Measurements from ENCODE around the gene LRRC75A. TPM values are rescaled to one million over a fixed set of nuclear protein-coding genes. Genes with fewer than 3 reads are reported as not detected.

LRRC75A gene
- total and polyA plus RNA-seq, 2 experiments from 2014 or later: 5.3 to 26.2 TPM

DNA sequence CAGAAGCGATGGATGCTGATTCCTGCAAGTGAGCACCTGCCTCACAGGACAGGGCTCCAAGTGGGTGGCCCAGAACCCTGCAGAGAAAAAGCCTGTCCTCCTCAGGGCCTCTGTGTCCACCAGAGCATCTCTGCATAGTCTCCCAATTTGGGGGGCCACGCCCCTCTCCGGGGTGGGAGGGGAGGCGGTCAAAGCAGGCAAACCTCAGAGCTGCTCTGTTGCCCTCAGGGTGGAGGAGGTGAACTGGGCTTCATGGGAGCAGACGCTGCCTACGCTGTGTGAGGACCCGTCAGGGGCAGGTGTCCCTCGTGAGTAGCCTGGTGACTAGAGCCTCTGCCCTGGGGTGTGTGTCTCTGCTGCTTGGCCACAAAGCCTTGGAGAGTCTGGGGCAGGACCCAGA, 57.3 kb downstream of the LRRC75A start (continued):
- TF ChIP-seq ZNF114 (CRISPR knock-in tag; IDR thresholded peaks at IDR 0.05) (no peak), POLR2AphosphoS5 (IDR thresholded peaks at IDR 0.05; ENCODE audit: low read depth) (no peak), ZNF331 (CRISPR knock-in tag; IDR thresholded peaks at IDR 0.05; ENCODE audit: low read depth) (no peak), EZH2 (IDR thresholded peaks at IDR 0.05; ENCODE audit: low read depth, unreplicated experiment) (no peak), EZH2phosphoT487 (IDR thresholded peaks at IDR 0.05; ENCODE audit: unreplicated experiment) (no peak), JUNB (IDR thresholded peaks at IDR 0.05; ENCODE audit: unreplicated experiment) (no peak), STAT1 (IDR thresholded peaks at IDR 0.05; ENCODE audit: unreplicated experiment) (no peak)
- TF ChIP-seq, protein P1, sequence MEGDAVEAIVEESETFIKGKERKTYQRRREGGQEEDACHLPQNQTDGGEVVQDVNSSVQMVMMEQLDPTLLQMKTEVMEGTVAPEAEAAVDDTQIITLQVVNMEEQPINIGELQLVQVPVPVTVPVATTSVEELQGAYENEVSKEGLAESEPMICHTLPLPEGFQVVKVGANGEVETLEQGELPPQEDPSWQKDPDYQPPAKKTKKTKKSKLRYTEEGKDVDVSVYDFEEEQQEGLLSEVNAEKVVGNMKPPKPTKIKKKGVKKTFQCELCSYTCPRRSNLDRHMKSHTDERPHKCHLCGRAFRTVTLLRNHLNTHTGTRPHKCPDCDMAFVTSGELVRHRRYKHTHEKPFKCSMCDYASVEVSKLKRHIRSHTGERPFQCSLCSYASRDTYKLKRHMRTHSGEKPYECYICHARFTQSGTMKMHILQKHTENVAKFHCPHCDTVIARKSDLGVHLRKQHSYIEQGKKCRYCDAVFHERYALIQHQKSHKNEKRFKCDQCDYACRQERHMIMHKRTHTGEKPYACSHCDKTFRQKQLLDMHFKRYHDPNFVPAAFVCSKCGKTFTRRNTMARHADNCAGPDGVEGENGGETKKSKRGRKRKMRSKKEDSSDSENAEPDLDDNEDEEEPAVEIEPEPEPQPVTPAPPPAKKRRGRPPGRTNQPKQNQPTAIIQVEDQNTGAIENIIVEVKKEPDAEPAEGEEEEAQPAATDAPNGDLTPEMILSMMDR (conservative IDR thresholded peaks at IDR 0.05; ENCODE audit: low read depth in 2 of 2): no peak

DNA sequence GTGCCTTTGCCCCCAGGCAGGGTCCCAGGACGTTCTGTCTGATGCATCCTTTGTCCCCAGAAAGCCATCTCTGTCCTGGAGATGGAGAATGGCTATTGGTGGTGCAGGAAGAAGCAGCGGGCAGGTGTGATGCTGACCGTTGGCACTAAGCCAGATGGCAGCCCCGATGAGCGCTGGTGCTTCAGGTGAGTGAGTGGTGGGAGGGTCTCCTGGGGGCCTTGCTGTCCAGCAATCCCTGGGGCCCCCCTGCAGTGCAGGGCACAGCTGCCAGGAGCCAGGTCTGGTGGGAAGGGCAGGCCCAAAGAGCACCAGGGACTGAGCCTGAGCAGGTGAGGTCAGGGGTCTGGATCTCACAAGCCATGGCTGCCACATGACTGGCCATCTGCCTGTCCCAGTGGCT, 58.5 kb downstream of the LRRC75A start:
- Histone ChIP-seq H3F3A (replicated peaks; ENCODE audit: low read depth) (0 out of 2 replicates have a peak, but pooled peaks cover 3% of the 10 kb centered on the region), H4K20me1 (replicated peaks; ENCODE audit: insufficient read depth) (no peaks in the 10 kb centered on the region), H3K79me2 (replicated peaks; ENCODE audit: insufficient read depth) (no peaks in the 10 kb centered on the region), H3K4me3 (no peak overlapping the region), H3K27ac (ENCODE audit: low read depth) (no peak overlapping the region), H3K9me2 (ENCODE audit: insufficient read depth) (no peaks in the 10 kb centered on the region), H3K4me1 (ENCODE audit: insufficient read depth) (peaks cover 8% of the 10 kb centered on the region; the same call in 1 of the 2 replicates), H2AFZ (no peak overlapping the region), H3K36me3 (ENCODE audit: insufficient read depth) (no peaks in the 10 kb centered on the region), H3K27me3 (ENCODE audit: insufficient read depth) (no peaks in the 10 kb centered on the region), H3K4me2 (no peak overlapping the region)
- Mint-ChIP-seq H3K36me3 (ENCODE audit: low read depth) (no peaks in the 10 kb centered on the region; the same call in 2 of the 3 replicates), H3K4me1 (peaks cover 18% of the 10 kb centered on the region), H3K4me3 (no peak overlapping the region), H3K27ac (no peak overlapping the region), H3K27me3 (ENCODE audit: insufficient read depth, low read depth, poor library complexity) (peaks cover 28% of the 10 kb centered on the region), H3K9me3 (no peaks in the 10 kb centered on the region)
- DNase-seq (ENCODE audit: low spot score) (no peak), ATAC-seq (no peak)
- TF ChIP-seq POLR2AphosphoS5 (IDR thresholded peaks at IDR 0.05; ENCODE audit: low read depth): no peak
- no peak for TF ChIP-seq JUNB (IDR thresholded peaks at IDR 0.05; ENCODE audit: unreplicated experiment)
- TF ChIP-seq, protein P1 (conservative IDR thresholded peaks at IDR 0.05; ENCODE audit: low read depth in 2 of 2): no peak
- no peak for TF ChIP-seq CREB1 (CRISPR knock-in tag; IDR thresholded peaks at IDR 0.05; ENCODE audit: low read depth)
- TF ChIP-seq, protein P2, sequence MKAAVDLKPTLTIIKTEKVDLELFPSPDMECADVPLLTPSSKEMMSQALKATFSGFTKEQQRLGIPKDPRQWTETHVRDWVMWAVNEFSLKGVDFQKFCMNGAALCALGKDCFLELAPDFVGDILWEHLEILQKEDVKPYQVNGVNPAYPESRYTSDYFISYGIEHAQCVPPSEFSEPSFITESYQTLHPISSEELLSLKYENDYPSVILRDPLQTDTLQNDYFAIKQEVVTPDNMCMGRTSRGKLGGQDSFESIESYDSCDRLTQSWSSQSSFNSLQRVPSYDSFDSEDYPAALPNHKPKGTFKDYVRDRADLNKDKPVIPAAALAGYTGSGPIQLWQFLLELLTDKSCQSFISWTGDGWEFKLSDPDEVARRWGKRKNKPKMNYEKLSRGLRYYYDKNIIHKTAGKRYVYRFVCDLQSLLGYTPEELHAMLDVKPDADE (IDR thresholded peaks at IDR 0.05): no peak
- TF ChIP-seq EZH2phosphoT487 (IDR thresholded peaks at IDR 0.05; ENCODE audit: unreplicated experiment): no peak
- TF ChIP-seq, protein P3, sequence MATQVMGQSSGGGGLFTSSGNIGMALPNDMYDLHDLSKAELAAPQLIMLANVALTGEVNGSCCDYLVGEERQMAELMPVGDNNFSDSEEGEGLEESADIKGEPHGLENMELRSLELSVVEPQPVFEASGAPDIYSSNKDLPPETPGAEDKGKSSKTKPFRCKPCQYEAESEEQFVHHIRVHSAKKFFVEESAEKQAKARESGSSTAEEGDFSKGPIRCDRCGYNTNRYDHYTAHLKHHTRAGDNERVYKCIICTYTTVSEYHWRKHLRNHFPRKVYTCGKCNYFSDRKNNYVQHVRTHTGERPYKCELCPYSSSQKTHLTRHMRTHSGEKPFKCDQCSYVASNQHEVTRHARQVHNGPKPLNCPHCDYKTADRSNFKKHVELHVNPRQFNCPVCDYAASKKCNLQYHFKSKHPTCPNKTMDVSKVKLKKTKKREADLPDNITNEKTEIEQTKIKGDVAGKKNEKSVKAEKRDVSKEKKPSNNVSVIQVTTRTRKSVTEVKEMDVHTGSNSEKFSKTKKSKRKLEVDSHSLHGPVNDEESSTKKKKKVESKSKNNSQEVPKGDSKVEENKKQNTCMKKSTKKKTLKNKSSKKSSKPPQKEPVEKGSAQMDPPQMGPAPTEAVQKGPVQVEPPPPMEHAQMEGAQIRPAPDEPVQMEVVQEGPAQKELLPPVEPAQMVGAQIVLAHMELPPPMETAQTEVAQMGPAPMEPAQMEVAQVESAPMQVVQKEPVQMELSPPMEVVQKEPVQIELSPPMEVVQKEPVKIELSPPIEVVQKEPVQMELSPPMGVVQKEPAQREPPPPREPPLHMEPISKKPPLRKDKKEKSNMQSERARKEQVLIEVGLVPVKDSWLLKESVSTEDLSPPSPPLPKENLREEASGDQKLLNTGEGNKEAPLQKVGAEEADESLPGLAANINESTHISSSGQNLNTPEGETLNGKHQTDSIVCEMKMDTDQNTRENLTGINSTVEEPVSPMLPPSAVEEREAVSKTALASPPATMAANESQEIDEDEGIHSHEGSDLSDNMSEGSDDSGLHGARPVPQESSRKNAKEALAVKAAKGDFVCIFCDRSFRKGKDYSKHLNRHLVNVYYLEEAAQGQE (IDR thresholded peaks at IDR 0.05; ENCODE audit: unreplicated experiment): no peak
- no peak for TF ChIP-seq ZNF114 (CRISPR knock-in tag; IDR thresholded peaks at IDR 0.05)
- no peak for TF ChIP-seq STAT1 (IDR thresholded peaks at IDR 0.05; ENCODE audit: unreplicated experiment)
